Neural cell (in vitro differentiated cells): ENCODE measurements around the gene CDK13.

Source experiments
- CTCF ChIP-seq: fragments of 450-650 bp; IDR thresholded peaks from 2 replicates; pipeline ENCODE4 v1.5.1; 2014; ENCODE audit warnings: antibody characterized with exemption, mild to moderate bottlenecking, moderate library complexity; ENCODE audit not compliant: poor library complexity, severe bottlenecking
- EP300 ChIP-seq: fragments of 450-650 bp; conservative IDR thresholded peaks from 2 replicates; pipeline ENCODE4 v1.6.1; 2014; ENCODE audit warnings: antibody characterized with exemption, mild to moderate bottlenecking, moderate library complexity; ENCODE audit not compliant: poor library complexity, severe bottlenecking
- EZH2 ChIP-seq: fragments of 200-600, 300-800 bp; shearing (Covaris generic), sonication (generic); IDR thresholded peaks from 2 replicates; pipeline ENCODE4 v1.6.1; 2014; ENCODE audit warnings: antibody characterized with exemption, low read length, borderline replicate concordance, mild to moderate bottlenecking; ENCODE audit not compliant: insufficient read depth, poor library complexity, severe bottlenecking
- MXI1 ChIP-seq: fragments of 450-650 bp; conservative IDR thresholded peaks from 2 replicates; pipeline ENCODE4 v1.6.1; 2014; ENCODE audit warnings: antibody characterized with exemption, mild to moderate bottlenecking; ENCODE audit not compliant: poor library complexity, severe bottlenecking
- POLR2AphosphoS5 ChIP-seq: IDR thresholded peaks from 2 replicates; pipeline ENCODE4 v1.6.1; 2012
- RAD21 ChIP-seq: fragments of 450-650 bp; conservative IDR thresholded peaks from 2 replicates; pipeline ENCODE4 v1.6.1; 2014; ENCODE audit warnings: antibody characterized with exemption, mild to moderate bottlenecking, moderate library complexity
- REST ChIP-seq: IDR thresholded peaks from 2 replicates; pipeline ENCODE4 v1.6.1; 2012; ENCODE audit warnings: borderline replicate concordance

- TF ChIP-seq CTCF (no peak), EZH2 (no peak), MXI1 (no peak), POLR2AphosphoS5 (no peak), REST (no peak), EP300 (no peak), RAD21 (no peak)
Measured at GRCh38 chr7:40099837-40100236, 149.8 kb downstream of the CDK13 start.
